Mucosa of gallbladder (tissue), 1 donor: ENCODE measurements around the gene SLC35E3. TPM values are rescaled to one million over a fixed set of nuclear protein-coding genes. Genes with fewer than 3 reads are reported as not detected.
A peak's percentile ranks its signal among the peaks of the same experiment; 100 is the strongest.
"Not testable (repeated sequence)": the region's sequence is repeated elsewhere in the genome, so short reads cannot be mapped to it uniquely, and the experiment has no call there.

Experiments used
- DNase-seq: peaks from one replicate; pipeline ENCODE4 v3.0.0-alpha.2; 2020; ENCODE audit warnings: low spot score
- total RNA-seq: library from RNA; stranded (reverse); gene quantifications from one replicate; pipeline ENCODE4 v1.2.1, GENCODE V29; 2021
- donor health status: DM: no; HTN: no; CAD: no.

Gene SLC35E3
- total RNA-seq, 1 donor from 2014 or later: 6.1 TPM

DNA sequence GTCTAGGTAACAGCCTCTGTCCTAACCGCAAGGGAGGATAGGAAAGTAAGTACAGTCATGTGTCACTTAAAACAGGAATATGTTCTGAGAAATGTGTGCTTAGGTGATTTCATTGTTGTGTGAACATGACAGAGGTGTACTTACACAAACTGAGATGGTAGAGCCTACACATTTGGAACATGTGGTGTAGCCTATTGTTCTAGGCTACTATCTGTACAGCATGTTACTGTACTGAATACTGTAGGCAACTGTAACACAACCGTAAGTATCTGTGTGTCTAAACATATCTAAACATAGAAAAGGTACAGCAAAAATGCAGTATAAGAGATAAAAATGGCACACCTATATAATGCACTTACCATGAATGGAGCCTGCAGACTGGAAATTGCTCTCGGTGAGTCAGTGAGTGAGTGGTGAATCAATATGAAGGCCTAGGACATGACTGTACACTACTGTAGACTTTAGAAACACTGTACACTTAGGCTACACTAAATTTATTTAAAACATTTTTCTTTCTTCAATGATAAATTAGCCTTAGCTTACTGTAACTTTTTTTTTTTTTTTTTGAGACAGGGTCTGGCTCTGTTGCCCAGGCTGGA is 48.8 kb downstream of the SLC35E3 start:
- no peak for DNase-seq

DNA sequence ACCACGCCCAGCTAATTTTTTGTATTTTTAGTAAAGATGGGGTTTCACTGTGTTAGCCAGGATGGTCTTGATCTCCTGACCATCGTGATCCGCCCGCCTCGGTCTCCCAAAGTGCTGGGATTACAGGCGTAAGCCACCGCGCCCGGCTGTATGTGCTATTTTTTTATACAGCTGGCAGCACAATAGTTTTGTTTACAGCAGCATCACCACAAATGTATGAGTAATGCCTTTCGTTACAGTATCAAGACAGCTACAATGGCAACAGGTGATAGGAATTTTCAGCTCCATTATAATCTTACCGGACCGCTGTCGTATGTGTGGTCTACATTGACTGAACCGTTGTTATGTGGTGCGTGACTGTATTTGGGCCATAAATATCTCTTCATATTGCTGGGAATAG is 50.4 kb downstream of the SLC35E3 start:
- DNase-seq: no peak

DNA sequence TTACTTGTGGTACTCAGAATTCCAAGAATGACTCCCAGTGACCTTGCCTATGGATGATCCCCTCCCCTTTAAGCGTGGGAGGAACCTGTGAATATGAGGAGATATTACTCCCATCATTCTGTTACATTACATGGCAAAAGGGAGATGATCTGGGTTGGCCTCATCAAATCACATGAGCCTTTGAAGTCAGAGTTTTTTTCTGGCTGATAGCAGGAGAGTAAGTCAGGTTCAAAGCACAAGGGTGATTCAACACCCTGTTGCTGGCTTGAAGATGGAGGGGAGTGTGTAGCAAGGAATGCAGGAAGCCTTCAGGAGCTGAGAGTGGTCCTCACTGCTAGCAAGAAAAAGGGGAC is 52.9 kb downstream of the SLC35E3 start:
- no peak for DNase-seq

DNA sequence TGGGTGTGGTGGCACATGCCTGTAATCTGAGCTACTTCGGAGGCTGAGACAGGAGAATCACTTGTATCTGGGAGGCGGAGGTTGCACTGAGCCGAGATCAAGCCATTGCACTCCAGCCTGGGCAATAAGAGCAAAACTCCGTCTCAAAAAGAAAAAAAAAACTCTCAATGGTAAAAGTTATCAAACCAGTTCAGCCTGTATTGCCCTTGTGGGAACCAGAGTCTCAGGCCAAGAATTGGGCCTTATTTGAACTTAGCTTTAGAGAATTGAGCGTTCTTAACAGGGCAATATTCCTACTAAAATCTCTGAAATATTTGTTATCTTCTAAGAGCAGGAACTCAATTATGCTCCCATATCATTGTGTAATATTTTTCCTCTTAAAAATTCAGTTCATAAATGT is 54.3 kb downstream of the SLC35E3 start:
- DNase-seq: no peak

DNA sequence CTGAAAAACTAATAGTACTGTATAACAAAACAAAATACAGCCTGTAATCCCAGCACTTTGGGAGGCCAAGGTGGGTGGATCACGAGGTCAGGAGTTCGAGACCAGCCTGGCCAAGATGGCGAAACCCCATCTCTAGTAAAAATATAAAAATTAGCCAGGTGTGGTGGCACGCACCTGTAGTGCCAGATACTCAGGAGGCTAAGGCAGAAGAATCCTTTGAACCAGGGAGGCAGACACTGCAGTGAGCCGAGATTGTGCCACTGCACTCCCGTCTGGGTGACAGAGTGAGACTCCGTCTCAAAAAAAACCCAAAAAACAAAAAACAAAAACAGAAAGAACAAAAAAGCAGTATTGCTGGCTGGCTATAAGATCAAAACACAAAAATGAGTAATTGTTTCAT is 55.1 kb downstream of the SLC35E3 start:
- DNase-seq: not testable (repeated sequence)

DNA sequence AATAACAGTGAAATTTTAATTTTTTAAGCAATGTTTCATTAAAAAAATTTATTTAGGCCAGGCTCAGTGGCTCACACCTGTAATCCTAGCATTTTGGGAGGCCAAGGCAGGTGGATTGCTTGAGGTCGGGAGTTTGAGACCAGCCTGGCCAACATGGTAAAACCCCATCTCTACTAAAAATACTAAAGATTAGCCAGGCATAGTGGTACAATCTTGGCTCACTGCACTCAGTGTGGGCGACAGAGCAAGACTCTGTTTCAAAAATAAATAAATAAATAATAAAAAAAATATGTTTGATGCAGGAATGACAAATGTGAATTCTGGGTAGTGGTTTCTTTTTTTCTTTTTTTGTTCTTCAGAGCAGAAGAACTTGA is 56.4 kb downstream of the SLC35E3 start:
- not testable (repeated sequence) for DNase-seq

DNA sequence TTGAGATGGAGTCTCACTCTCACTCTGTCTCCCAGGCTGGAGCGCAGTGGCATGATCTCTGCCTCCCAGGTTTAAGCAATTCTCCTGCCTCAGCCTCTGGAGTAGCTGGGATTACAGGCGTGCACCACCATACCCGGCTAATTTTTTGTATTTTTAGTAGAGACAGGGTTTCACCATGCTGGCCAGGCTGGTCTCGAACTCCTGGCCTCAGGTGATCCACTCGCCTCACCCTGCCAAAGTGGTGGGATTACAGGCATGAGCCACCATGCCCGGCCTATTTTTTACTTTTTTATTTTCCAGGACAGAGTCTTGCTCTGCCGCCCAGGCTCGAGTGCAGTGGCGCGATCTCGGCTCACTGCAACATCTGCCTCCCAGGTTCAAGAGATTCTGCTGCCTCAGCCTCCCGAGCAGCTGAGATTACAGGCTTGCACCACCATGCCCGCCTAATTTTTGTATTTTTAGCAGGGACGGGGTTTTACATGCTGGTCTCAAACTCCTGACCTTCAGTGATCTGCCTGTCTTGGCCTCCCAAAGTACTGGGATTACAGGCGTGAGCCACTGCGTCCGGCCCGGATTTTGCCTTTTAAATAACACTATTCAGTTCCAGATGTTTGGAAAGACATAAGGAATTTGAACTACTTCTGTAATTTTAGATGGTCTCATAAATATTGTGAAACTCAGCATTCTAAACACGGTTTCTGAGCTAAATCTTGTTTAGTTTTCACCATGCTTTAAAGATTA is 57.1 kb downstream of the SLC35E3 start:
- not testable (repeated sequence) for DNase-seq

DNA sequence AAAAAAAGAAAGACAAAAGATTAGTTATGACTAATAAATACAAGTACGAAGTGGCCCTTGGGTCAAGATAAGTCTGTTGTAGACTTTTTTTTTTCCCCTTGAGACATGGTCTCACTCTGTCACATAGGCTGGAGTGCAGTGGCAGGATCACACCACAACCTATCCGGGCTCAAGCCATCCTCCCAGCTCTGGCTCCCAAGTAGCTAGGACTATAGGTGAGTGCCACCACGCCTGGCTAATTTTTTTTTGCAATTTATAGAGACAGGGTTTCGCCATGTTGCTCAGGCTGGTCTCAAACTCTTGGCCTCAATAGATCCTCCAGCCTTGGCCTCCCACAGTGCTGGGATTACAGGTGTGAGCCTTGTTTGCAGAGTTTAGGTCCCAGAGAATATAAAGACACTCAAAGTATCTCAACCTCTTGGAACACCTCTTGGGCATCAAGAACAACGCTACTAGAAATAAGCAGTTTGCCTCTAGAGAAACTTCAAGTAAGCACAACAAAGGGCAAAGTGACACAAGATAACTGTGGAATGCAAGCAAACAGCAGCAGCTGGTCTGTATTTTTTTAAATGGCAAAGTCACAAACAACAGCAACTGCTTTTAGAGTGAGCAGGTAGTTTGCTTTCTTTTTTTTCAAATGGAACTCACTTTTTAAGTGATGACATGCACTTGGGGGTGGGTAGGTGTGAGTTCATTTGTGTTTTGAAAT is 58.1 kb downstream of the SLC35E3 start:
- no peak for DNase-seq

DNA sequence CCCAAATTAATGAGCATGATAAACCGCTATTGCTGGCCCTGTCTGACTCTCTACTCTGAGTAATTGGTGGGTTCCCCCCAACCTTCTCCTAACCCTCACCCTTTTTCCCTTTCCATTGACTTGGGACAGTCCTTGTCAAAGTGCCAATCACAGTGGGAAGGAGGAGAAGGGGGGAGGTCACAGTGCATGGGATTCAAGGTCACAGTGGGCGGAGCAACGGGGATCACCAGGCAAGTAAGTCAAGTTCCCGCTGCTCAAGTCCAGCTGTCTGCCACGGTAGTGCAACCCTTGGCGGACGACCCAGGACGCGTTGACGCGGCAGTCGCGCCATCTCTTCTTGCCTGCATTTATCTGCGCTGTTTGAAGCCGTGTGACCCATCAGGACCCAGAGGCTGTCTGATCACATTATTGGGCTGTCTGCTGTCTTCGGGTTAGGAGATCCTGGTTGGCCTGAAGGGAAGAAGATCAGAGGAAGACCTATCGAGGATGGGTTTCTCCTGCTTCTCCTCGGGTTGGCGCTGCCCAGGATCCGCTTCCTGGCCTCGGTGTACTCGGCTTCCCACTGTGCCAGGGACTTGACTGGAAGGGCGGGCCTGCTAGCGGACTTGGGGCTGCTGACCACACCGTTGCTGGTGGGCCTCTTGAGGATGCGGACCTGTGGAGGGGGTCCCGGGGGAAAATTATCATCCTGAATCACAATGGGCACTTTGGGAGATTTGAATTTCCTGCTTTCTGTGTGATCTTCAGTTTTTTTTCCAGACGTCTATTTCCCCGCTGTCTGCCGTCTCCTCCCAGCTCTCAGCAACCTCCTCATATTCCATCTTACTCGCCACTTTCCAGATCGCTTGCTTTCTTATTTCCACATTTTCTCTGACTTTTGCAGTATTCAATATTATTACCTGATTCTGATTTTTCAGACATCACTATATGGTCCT is 58.9 kb downstream of the SLC35E3 start:
- DNase-seq: no peak

DNA sequence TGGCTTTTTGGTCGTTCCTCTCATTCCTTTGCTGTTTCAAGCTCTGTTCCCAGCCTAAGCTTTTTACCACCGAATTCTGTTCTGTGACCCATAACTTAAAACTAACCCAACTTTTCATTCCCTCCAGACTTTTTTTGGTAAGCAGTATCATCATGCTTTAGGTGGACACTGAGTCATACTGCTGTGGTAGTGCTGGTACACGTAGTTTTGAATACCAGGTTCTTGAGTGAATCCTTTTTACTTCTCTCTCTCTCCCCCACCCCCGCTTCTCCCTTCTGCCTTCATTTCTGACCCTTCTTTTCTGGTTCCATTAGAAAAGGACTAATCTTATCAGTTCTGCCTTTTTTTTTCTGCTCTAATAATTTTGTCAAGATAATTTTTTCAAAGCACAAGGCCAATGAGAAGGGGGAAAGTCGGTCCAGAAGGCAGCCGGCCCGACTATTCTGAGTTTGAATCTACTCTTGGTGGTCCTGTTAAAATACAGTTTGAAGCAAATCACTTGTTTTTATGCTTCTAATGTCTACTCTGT is 59.7 kb downstream of the SLC35E3 start:
- no peak for DNase-seq

DNA sequence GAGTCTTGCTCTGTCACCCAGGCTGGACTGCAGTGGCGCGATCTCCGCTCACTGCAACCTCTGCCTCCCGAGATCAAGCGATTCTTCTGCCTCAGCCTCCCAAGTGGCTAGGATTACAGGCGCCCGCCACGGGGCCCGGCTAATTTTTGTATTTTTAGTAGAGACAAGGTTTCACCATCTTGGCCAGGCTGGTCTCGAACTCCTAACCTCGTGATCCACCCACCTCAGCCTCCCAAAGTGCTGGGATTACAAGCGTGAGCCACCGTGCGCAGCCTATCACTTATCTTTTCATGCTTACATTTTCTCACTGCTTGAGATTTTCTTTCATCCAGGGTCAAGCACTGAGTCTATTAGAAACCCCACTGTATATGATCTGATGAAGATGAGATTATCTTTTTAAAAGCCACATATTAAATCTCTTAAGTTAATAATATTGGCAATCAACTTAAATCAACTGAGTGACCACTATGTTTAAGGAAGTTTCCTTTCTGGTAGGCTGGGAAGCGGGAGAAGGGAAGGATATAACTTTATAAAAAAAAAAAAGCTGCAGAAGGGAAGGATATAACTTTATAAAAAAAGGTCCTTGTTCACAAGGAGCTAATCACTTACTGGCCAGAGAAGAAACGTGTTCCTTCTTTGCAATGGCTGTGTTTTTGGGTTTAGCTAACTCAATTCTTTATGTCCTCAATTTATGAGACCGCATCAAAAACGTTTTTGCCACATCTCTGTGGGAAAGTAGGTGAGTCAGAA is 60.7 kb downstream of the SLC35E3 start:
- DNase-seq: no peak

DNA sequence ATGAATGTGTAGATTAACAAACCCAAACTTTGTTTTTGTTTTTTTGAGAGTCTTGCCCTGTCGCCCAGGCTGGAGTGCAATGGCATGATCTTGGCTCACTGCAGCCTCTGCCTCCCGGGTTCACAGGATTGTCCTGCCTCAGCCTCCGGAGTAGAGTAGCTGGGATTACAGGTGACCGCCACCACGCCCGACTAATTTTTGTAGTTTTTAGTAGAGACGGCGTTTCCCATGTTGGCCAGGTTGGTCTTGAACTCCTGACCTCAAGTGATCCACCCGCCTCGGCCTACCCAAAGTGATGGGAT is 61.2 kb downstream of the SLC35E3 start:
- not testable (repeated sequence) for DNase-seq

DNA sequence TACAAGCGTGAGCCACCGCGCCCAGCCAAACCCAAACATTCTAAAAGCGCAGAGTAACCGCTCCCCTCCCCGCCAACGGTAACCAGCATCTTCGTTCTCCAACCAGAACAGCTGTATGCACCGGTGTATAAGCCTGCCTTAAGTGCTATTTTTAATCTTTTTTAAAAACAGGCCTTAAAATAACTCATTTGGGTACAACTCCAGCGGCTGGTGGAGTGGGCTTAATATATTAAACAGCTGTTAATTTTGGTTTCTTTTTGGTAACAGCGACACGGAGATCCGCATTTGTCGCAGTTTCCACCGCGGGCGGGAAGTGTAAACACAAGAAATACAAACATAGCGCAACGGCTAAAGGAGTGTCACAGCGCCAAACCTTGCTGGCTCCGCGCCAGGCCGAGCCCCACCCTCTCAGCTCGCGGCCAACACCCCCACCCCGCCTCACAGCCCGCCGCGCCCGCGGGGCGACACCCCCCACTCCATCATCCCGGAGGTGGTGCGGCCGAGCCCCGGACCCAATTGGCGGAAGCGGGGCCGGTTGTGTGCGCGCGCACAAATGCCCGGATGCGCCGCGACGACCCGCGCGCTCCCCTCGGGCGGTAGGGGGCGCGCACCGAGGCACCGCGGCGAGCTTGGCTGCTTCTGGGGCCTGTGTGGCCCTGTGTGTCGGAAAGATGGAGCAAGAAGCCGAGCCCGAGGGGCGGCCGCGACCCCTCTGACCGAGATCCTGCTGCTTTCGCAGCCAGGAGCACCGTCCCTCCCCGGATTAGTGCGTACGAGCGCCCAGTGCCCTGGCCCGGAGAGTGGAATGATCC is 61.8 kb downstream of the SLC35E3 start, which contains the start of gene MDM2:
TSS of gene MDM2 (plus strand) at position 602 of the 812 bp plus-strand sequence. CDS start 301 bp downstream, outside the sequence.
- peak; percentile 95 for DNase-seq

DNA sequence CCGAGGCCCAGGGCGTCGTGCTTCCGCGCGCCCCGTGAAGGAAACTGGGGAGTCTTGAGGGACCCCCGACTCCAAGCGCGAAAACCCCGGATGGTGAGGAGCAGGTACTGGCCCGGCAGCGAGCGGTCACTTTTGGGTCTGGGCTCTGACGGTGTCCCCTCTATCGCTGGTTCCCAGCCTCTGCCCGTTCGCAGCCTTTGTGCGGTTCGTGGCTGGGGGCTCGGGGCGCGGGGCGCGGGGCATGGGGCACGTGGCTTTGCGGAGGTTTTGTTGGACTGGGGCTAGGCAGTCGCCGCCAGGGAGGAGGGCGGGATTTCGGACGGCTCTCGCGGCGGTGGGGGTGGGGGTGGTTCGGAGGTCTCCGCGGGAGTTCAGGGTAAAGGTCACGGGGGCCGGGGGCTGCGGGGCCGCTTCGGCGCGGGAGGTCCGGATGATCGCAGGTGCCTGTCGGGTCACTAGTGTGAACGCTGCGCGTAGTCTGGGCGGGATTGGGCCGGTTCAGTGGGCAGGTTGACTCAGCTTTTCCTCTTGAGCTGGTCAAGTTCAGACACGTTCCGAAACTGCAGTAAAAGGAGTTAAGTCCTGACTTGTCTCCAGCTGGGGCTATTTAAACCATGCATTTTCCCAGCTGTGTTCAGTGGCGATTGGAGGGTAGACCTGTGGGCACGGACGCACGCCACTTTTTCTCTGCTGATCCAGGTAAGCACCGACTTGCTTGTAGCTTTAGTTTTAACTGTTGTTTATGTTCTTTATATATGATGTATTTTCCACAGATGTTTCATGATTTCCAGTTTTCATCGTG is 62.6 kb downstream of the SLC35E3 start:
- peak; percentile 74 for DNase-seq

DNA sequence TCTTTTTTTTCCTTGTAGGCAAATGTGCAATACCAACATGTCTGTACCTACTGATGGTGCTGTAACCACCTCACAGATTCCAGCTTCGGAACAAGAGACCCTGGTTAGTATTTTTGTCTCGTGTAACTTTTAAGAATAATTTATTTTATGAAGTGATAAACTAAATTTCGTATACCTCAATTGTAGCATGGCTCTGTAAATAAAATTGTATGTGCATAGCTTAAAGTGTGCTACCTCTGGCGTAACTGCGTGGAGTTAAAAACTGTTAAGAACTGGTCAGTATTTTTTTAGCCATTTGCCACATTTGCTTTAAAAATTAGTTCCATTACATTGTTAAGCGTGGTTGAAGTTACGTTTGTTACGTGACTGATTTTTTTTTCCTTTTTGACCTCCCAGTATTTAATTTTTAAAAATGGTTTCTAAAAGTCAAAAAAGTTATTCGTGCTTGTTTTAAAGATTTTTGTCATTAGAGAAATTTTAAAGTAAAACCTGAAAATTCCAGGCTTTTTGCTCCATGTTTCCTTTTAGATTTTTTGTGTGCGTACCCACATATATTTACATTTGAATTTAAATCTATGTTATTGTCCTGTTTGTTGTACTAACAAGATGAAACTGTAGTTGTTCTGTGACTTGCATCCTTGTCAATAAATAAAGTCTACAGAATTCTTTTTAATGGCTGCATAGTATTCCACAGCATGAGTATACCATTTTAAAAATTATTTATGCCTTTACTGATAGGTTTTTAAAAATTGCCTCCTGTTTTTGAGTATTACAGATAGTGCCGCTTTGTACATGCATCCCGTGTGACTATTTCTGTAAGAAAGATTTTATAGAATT is 63.4 kb downstream of the SLC35E3 start:
- no peak for DNase-seq

DNA sequence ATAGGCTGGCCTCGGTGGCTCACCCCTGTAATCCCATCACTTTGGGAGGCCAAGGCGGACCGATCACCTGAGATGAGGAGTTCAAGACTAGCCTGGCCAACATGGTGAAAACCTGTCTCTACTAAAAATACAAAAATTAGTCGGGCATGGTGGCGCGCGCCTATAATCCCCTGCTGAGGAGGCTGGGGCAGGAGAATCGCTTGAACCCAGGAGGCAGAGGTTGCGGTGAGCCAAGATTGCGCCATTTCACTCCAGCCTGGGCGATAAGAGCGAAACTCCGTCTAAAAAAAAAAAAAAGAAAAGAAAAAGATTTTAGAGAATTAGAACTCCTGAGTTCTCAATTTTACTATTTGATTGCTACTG is 64.0 kb downstream of the SLC35E3 start:
- not testable (repeated sequence) for DNase-seq

DNA sequence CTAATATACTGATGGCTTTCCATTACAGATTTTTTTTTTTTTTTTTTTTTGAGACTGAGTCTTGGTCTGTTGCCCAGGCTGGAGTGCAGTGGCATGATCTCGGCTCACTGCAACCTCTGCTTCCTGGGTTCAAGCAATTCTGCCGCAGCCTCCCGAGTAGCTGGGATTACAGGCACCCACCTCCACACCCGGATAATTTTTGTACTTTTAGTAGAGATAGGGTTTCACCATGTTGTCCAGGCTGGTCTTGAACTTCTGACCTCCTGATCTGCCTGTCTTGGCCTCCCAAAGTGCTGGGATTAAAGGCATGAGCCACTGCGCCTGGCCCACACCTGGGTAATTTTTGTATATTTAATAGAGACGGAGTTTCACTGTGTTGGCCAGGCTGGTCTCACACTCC is 65.6 kb downstream of the SLC35E3 start:
- not testable (repeated sequence) for DNase-seq

DNA sequence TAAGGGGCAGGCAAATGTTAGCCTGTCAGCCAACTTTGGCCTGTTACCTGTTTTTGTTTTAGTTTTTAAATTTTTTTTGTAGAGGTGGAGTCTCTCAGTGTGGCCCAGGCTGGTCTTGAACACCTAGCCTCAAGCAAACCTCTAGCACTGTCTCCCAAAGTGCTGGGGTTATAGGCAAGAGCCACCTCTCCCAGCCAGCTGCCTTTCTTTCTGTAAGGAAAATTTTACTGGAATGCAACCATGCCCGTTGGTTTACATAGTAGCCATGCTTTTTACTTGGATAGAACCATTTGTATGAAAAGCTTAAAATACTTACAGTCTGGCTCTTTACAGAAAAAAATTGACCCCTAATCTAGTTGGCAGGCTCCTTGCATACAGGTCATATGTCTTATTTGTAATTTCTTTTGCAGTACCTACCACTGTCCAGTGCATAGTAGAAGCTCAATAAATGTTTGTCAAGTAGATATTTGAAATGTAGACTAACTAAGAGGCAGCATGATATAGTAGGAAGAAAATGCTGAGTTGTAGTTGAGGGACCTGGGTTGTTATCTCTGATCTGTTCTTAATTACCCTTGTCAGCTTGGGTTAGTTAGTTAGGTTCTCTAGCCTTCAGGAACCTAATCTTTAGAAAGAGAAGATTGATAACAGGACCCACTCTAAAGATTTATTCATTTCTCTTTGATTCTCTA is 66.7 kb downstream of the SLC35E3 start:
- DNase-seq: no peak
